HG03196 (cell line): ENCODE data around the gene RAC2.
"Not testable (repeated sequence)": the region's sequence is repeated elsewhere in the genome, so short reads cannot be mapped to it uniquely, and the experiment has no call there.

ENCODE experiments used
- ATAC-seq: cut with Tn5 transposase; IDR thresholded peaks from one replicate; pipeline ENCODE4 v1.9.1; 2021; ENCODE audit not compliant: unreplicated experiment

Gene RAC2

DNA sequence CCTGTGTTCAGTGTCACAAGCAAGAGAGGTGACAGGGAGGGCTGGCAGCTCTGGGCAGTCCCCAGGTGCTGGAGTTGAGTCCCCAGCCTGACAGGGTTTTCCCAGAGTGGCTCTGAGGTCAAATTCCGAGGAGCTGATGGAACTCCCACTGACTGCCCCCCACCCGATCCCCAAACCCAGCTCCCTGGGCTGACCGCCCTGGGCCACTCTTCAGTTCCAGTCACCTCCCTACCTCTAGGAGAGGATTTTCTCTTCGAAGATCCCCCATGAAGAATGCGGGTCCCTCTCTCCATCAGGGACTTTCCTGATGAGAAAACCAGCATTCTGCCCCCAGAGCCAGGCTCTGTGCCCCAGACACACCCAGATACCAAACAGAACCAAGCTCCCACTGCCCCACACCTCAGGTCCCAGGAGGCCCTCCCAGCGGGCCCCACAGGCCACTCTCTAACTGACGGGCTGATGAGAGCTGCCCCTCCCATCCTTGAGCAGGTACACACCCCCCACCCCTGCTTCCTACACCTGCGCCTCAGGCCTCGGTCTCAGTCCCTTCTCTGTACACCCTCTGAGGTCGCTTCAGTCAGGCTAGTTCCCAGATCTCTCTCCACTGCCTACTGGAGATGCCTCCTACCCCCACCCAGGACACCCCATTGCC is 12.1 kb upstream of the RAC2 start:
- ATAC-seq, result no peak

DNA sequence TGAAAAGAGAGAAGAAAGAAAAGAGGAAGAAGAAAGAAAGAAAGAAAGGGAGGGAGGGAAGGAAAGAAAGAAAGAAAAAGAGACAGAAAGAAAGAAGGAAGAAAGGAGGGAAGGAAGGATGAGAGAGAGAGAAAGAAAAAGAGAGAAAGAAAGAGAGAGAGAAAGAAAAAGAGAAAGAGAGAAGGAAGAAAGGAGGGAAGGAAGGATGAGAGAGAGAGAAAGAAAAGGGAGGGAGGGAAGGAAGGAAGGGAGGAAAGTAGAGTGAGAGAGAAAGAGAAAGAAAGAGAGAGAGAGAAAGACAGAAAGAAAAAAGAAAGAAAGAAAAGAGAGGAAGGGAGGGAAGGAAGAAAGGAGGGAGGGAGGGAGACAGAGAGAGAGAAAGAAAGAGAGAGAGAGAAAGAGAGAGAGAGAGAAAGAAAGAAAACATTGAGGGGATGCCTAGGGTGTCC is 11.5 kb upstream of the RAC2 start:
- no peak for ATAC-seq

DNA sequence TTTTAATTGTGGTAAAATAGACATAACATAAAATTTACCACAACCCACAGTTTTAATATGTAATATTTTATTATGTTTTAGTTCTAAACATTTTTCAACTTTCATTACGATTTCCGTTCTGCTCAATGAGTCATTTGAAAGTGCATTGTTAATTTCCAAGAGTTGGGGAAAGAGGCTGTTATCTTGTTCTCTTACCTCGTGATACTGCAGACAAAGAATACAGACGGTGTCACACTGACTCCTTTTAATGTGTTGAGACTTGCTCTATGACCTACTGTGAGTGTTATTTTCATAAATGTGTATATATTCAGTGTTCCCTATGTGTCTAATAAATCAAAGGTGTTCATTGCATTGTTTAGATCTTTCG is 10.8 kb upstream of the RAC2 start:
- no peak for ATAC-seq

DNA sequence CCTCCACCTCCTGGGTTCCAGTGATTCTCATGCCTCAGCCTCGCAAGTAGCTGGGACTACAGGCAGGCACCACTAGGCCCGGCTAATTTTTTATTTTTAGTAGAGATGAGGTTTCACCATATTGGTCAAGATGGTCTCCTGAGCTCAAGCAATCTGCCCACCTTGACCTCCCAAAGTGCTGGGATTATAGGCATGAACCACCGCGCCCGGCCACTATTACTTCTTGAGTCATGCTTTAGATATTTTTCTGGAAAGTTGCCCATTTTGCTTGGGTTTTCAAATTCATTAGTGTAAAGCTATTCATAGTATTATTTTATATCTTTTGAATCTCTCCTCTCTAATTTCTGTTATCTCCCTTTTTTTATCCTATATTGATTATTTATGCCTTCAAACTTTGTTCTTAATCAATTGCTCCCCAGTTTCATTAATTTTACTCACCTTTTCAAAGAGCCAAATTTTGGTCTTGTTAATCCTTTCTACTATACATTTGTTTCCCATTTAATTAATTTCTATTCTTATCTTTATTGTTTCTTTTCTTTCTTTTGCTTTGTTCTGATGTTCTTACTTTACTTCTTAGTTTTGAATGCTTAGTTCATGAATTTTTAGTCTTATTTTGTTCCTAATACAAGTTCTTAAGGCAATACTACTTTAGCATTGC is 10.3 kb upstream of the RAC2 start:
- ATAC-seq, result no peak

DNA sequence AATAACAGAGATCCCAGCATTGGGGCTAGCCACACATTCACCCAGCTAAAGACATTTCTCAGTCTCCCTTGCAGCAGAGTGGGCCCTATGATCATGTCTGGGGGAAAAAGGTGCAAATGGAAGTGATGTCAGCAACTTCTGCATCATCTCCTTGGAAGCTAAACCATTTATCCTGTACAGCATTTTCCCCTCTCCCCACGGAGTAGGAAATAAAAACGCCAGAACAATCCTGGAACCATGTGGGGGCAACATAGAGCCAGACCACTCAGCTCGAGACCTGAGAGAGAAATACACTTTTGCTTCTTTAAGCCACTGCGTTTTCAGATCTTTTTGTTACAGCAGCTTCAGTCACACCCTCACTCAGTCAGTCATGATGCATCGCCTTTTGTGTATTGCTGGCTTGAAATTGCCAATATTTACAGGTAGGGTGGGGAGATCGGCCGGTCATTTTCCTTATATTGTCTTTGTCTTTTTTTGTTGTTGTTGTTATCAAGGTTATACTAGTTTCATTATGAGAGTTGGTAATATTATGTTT is 9.1 kb upstream of the RAC2 start:
- ATAC-seq, result no peak

DNA sequence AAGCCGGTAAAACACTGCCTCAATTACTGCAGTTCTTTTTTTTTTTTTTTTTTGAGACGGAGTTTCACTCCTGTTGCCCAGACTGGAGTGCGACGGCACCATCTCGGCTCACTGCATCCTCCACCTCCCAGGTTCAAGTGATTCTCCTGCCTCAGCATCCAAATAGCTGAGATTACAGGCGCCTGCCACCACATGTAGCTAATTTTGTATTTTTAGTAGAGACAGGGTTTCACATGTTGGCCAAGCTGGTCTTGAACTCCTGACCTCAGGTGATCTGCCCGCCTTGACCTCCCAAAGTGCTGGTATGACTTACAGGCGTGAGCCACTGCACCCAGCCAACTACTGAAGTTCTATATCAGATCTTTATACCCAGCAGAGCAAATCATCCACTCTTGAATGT is 7.8 kb upstream of the RAC2 start:
- not testable (repeated sequence) for ATAC-seq

DNA sequence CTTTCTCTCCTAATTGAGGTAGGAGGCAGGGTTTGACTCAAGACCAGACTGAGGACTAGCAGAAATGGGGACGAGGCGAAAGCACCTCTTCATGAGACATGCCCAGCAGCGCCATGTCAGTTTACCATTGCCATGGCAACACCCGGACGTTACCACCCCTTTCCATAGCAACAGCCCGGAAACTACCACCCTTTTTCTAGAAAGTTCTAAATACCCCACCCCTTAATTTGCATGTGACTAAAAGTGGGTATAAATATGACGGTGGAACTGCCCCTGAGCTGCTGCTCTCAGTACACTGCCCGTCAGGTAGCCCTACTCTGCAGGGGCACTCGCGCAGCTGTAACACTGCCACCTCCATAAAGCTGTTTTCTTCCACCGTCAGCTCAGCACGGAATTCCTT is 5.9 kb upstream of the RAC2 start:
- no peak for ATAC-seq

DNA sequence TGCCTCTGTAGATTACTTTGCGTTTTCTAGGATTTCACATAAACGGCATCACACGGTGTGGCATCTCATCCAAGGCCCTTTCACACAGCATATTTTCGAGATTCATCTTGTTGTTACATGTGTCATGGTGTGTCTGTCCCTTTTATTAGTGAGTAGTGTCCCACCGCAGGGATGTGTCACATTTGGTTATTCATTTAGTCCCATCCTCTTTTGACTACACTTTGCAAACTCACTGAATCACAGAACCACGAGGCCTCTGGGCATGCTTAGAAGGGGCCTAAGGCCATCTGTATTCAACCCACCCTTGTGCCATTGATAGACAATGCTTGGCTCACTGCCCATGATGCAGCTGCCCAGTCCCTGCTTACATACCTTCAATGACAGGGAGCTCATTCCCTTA is 4.2 kb upstream of the RAC2 start:
- no peak for ATAC-seq

DNA sequence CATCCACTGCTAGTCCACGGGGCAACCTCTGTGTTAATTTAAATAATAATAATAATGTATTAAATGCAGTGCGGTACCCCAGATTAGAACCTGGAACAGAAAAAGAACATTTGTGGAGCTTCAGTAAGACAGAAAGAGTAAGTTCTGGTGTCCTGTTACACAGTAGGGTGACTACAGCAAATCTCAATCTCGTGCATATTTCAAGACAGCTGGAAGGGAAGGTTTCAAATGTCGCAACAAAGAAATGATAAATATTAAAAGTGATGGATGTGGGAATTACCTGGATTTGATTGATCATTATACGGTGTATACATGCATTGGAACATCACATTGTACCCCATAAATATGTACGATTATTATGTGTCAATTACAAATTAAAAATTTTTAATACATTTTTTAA is 1.7 kb upstream of the RAC2 start:
- no peak for ATAC-seq

DNA sequence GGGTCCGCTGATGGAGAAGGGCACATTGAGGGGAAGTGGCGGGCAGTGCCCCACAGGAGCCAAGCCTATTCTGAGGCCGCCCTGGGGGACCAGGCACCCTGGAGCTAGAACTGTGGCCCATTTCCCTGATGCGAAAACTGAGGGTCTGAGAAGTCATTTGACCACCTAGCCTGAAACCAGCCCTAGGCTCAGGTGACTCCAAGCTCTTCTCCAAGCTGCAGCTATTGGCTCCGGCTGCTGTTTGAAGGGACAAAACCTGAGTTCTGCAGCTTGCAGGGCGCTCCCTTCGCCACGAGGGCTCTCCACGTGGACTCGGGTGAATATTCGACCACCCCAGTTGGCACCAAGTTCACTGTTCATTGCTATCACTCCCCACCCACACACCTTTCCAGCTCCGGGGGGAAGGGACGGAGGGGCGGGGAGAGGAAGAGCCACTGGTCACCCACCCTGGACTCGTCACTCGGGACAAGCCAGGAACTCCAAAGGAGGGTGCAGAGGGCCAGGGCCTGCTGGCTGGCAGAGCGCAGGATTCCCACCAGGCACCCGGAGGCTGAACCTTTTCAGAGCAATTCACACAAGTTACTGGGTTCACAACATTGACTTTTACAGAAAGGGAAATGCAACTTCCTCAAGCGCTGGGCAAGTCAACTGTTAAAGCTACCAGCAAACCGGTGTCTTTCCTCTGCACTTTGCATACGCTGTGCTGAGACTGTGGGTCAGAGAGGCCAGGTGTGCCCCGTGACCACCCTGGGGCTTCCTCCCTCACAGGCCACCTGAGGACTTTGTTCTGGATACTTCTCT is 1.1 kb upstream of the RAC2 start:
- ATAC-seq, result peak; percentile 31

DNA sequence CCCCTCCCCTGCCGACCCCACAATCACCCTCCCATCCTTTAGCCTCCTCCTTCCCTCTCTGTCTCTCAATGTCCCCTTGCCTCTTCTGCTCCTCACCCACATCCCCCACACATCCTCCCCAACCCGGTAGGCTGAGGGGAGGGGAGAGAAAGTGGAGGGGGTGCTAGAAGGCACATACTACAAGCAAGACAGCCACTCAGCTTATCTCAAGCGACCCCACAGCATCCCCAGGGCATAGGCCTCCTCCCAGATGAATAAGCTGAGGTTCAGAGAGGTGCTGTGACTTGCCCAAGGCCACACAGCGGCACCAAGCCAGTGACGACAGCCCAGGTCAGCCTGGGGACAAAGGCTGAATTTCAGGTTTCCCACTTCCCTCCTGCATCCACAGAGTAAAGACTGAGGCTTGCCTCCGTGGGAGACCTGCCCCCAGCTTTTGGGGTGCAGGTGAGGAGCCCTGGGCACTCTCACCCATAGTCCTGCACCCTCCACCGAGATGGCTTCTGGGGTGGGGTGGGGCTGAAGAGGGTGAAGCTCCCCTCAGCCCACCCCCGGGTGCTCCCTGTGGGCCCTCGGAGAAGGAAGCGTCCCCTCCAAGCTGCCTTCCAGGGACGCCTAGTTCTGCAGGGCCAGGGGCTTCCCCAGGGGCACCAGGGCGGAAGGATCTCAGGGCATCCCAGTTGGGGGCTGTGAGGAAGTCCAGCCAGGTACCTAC is 511 bp downstream of the RAC2 start:
- ATAC-seq, result no peak

DNA sequence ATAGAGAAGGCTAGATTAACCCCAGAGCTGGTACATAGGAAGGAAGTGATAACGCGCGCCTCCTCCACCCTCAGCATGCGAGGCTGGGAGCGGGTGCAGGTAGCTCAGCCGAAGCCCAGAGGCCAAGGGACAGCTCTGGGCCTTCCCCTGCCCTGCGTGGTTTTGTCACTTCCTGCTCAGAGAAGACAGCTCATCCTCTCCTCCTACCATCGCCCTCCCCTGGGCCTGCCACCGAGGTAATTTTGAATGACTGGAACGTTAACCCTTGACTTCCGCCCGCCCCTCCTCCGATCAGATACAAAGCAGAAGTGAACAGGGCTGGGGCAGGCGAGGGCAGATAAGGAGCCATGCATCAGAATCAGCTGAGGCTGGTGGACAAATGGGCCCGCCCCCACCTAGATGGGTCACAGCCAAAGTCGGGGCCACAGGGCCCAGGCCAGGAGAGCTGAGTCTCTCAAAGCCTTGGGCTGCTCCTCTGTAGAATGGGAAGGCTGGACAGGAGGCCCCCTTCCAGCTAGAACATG is 1.6 kb downstream of the RAC2 start:
- peak; percentile 45 for ATAC-seq

DNA sequence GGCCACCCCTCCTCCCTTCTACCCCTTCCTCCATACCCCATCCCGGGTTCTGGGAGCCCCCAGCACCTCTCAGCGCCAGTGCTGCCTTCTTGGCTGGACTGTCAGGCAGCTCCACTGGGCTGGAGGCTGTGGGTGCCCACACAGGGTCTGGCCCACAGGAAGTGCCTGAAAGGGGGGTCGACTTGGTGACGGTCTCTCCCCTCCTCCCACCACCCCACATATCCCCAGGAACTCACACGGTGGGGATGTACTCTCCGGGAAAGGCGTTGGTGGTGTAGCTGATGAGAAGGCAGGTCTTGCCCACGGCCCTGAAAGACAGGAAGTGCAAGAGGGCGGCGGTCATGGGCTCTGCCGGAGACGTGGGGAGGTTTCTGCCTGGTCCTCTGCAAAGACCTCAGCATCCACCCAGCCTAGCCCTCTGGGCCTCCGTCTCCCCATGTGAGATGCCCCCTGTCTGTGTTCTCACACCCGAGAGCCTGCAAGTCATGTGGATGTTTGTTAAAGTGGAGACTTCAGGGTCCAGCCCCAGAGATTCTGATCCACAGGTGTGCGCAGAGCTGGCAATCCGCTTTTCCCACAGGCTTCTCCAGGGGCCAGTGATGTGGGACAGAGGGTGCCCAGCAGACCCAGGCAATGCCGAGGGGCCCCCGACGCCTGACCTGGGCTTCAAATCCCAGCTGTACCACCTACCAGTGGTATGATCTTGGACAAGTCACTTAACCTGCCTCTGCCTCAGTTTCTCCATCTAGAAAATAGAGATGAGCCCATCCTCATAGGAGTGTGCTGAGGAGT is 2.5 kb downstream of the RAC2 start:
- ATAC-seq, result no peak

DNA sequence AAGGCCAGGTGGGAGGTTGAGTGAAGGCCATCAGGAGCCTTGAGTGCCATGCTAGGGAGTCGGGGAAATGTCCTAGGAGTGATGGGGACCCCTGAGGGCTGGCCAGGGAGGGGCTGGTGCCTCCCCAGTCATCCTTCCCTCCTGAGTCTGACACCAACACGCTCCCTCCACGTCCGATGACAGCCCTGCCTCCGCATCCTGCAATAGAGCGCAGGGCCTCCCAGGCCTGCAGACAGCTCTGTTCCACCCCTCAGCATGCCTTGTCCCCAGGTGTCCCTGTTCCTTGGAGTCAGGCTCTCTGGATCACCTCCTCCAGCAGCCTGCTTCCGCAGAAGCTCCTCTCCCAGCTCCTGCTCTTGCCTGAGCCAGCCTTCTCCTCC is 3.1 kb downstream of the RAC2 start:
- ATAC-seq, result no peak

DNA sequence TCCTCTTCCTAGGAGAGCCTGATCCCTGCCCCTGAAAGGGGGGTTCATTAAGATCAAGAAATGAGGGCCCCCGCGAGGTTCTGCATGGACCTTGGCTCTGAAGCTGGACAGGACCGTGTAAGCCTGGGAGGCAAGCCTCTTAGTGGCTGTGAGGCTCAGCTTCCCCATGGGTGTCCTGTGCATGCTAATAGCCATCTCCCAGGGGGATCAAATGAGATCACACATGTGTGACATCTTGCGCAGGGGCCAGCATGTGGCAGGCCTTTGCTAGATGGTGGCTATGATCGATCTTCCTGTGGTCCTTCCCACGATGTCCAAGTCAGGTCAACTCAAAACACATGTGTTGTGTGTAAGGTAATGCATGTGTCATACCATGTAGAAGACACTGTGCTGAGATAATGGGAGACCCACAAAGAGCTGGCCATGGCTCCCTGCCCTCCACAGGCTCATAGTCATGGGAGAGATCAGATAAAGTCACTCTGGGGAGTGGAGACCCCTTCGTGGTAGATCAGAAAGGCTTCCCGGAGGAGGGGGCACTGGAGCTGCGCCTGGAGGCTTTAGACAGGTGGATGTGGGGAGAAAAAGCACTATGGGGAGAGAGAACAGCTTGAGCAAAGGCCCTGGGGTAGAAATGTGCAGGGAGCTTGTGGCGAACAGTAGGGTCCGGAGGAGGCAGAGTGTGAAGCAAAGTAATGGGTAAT is 3.7 kb downstream of the RAC2 start:
- no peak for ATAC-seq

DNA sequence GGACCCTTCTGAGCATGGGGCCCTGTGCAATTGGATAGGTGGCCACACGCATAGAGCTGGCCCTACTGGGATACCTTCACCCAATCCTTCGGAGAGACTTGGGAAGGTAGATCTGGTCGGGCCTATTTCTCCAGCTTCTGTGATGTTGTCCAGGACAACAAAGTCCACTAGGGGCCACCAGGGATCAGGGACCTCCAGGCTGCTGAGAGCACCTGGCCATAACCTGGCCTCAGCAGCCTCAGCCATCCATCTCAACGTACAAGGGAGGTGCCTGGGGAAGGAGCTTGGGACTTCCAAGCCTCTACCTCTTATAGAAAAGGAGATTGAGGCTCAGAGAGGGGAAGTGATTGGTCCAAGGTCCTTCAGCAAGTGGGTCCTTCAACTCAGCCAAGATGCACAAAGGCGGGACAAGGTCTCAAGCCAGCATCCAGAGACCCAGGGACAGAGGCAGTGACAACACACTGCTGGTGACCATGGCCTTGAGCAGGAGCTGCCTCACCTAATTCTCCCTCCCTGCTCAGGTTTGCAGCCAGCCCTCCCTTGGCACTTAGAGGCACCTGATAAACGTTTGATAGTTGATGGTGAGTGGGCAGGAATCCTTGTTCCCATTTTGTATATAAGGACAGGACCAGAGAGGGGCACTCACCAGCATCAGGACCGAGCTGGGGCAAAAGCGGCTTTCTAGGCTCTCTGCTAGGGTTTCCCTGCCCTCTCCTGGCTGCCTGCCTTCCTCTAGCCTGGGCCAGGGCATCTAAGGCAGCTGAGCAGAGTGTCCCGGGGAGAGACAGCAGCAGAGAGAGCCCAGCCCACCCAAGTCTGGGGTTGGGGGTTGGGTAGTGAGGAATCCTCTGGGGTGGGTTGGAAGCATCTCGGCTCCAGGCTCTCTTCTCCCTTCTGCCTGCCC is 4.5 kb downstream of the RAC2 start:
- ATAC-seq, result no peak

DNA sequence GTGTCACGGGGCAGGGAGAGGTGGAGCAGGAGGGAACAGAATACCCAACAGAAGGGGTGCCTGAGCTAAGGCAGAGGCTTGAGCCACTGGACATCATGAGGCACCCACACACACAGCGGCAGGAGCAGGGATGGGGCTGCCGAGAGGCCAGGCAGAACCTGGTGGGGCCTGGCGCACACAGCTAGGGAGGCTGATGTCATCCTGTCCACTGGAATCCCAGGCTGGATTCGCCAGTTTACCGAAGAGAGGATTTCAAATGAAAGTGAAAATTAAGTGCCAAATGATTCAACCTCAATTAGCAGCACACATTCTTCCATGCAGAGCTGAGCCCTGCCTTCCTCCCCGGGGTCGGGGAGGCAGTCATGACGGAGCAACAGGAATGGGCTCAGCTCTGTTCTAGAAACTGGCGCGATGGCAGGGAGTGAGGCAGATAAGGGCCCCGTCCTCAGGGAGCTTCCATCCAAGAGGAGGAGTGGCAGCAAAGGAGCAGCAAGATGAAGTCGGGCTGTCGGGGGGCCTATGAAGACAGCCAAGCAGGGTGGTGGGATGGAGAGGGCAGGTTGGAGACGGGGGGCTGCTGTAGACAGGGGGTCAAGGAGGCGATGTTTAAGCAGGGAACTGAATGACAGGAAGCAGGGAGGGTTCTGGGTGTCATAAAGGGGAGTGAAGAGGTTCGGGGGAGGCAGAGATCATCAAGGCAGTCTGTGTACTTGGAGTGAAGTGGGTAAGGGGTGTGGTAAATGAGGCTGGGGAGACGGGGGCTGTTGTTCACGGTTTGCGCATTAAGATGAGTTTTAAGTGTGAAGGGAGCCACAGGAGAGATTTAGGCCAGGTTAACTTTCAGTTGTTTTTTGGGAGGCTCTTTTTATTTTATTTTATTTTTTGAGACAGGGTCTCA is 6.4 kb downstream of the RAC2 start:
- ATAC-seq, result no peak
